Measurements from ENCODE around the gene TAX1BP1. TPM values are rescaled to one million over a fixed set of nuclear protein-coding genes. Genes with fewer than 3 reads are reported as not detected.
"Not testable (repeated sequence)": the region's sequence is repeated elsewhere in the genome, so short reads cannot be mapped to it uniquely, and the experiment has no call there.

Gene TAX1BP1
- polyA plus RNA-seq, 1 donor, result 132 TPM

- DNase-seq, result no peak
Measured at GRCh38 chr7:27842094-27842692, 102.2 kb downstream of the TAX1BP1 start.

- DNase-seq, result no peak
Measured at GRCh38 chr7:27842851-27843250, 102.9 kb downstream of the TAX1BP1 start.

- DNase-seq, result no peak
Measured at GRCh38 chr7:27843584-27844305, 103.8 kb downstream of the TAX1BP1 start.

- DNase-seq, result no peak
Measured at GRCh38 chr7:27846388-27846787, 106.4 kb downstream of the TAX1BP1 start.

- no peak for DNase-seq
Measured at GRCh38 chr7:27850531-27850930, 110.6 kb downstream of the TAX1BP1 start.

GRCh38 chr7:27856703-27857485, 116.9 kb downstream of the TAX1BP1 start:
- DNase-seq, result not testable (repeated sequence)

GRCh38 chr7:27860800-27861199, 120.8 kb downstream of the TAX1BP1 start:
- no peak for DNase-seq

GRCh38 chr7:27861747-27862146, 121.8 kb downstream of the TAX1BP1 start:
- no peak for DNase-seq

GRCh38 chr7:27863880-27864279, 123.9 kb downstream of the TAX1BP1 start:
- no peak for DNase-seq

GRCh38 chr7:27866256-27866655, 126.3 kb downstream of the TAX1BP1 start:
- no peak for DNase-seq

- no peak for DNase-seq
Measured at GRCh38 chr7:27866828-27867672, 127.1 kb downstream of the TAX1BP1 start.

- DNase-seq, result no peak
Measured at GRCh38 chr7:27868131-27868550, 128.2 kb downstream of the TAX1BP1 start.

GRCh38 chr7:27869056-27869455, 129.1 kb downstream of the TAX1BP1 start:
- no peak for DNase-seq

- no peak for DNase-seq
Measured at GRCh38 chr7:27870595-27870994, 130.6 kb downstream of the TAX1BP1 start.

- DNase-seq, result no peak
Measured at GRCh38 chr7:27871086-27871485, 131.1 kb downstream of the TAX1BP1 start.

GRCh38 chr7:27871866-27872265, 131.9 kb downstream of the TAX1BP1 start:
- no peak for DNase-seq

- DNase-seq, result no peak
Measured at GRCh38 chr7:27872356-27873275, 132.7 kb downstream of the TAX1BP1 start.

- DNase-seq, result no peak
Measured at GRCh38 chr7:27873981-27874957, 134.3 kb downstream of the TAX1BP1 start.

- no peak for DNase-seq
Measured at GRCh38 chr7:27875061-27875460, 135.1 kb downstream of the TAX1BP1 start.

GRCh38 chr7:27875832-27876231, 135.9 kb downstream of the TAX1BP1 start:
- DNase-seq, result no peak
